Left ventricle myocardium inferior (tissue), 1 donor: Measurements from ENCODE around the gene EPHA2. TPM values are rescaled to one million over a fixed set of nuclear protein-coding genes. Genes with fewer than 3 reads are reported as not detected.

Experiments
- DNase-seq: peaks from one replicate; pipeline ENCODE4 v3.0.0-alpha.2; 2020
- H3K27ac ChIP-seq: fragments of 200-600 bp; replicated peaks from 2 replicates; pipeline ENCODE4 v1.8.0; 2021
- H3K27me3 ChIP-seq: fragments of 200-600 bp; 2 replicates; pipeline ENCODE4 v1.8.0; 2021; ENCODE audit warnings: low read depth
- H3K36me3 ChIP-seq: fragments of 200-600 bp; 2 replicates; pipeline ENCODE4 v1.8.0; 2021
- H3K4me1 ChIP-seq: fragments of 200-600 bp; 2 replicates; pipeline ENCODE4 v1.8.0; 2021
- H3K4me3 ChIP-seq: fragments of 200-600 bp; 2 replicates; pipeline ENCODE4 v1.8.0; 2021; ENCODE audit warnings: mild to moderate bottlenecking, moderate library complexity
- H3K9me3 ChIP-seq: fragments of 200-600 bp; replicated peaks from 2 replicates; pipeline ENCODE4 v1.8.0; 2021
- intact Hi-C: fragments of 100-400 bp; cut with micrococcal nuclease; formaldehyde crosslinking; loops from one replicate; pipeline ENCODE4 v1.11.0; 2022
- total RNA-seq: library from RNA; stranded (reverse); fragmentation: NEBNext Ultra II Directional; extraction: Animal tissue kit (Norgen Biotek cat#: 25700); gene quantifications from one replicate; pipeline ENCODE4 v1.2.1, GENCODE V29; 2021
- TF ChIP-seq, protein P1 (sequence below): fragments of 200-600 bp; IDR thresholded peaks from 2 replicates; pipeline ENCODE4 v1.8.0; 2021; ENCODE audit warnings: antibody characterized with exemption, mild to moderate bottlenecking, borderline replicate concordance
- donor health status: DM: no; HTN: yes; CAD: no; lungs with severe emphysema.

EPHA2 gene
- total RNA-seq, 1 donor from 2014 or later = 9.6 TPM

DNA sequence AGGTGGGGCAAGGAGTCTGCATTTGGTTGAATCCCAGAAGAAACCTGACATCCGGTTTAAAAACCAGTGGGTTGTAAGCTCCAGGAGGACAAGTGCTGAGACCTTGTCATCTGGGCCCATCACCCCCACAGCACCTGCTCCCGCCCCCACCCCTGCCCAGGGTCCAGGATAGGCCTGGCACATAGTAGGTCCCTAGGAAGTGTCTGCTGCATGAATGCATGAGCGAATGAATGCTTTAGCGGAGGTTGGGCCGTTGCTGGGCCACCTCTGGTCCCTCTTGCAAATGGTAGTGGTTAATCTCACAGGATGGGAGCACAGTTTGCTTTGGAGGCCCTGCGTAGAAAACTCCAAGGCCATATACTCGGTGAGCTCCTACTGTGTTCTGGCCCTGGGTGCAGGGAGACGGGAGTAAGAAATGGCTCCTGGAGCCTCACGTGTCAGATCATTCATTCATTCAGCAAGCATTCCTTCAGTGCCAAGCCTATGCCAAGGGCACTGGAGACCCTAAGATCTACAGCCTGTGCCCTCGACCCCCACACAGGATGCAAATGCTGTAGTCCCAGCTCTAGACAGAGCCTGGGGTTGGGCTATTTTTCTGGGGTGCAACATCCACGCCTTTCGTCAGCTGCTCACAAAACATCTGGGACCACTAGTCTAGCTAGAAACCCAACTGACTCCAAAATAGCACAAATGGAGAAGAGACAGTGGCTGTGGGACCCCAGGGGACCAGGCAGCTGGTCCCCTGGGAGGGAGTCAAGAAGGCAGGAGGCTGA, 28.9 kb downstream of the EPHA2 start:
- intact Hi-C loops = no loop called here
- TF ChIP-seq, protein P1, sequence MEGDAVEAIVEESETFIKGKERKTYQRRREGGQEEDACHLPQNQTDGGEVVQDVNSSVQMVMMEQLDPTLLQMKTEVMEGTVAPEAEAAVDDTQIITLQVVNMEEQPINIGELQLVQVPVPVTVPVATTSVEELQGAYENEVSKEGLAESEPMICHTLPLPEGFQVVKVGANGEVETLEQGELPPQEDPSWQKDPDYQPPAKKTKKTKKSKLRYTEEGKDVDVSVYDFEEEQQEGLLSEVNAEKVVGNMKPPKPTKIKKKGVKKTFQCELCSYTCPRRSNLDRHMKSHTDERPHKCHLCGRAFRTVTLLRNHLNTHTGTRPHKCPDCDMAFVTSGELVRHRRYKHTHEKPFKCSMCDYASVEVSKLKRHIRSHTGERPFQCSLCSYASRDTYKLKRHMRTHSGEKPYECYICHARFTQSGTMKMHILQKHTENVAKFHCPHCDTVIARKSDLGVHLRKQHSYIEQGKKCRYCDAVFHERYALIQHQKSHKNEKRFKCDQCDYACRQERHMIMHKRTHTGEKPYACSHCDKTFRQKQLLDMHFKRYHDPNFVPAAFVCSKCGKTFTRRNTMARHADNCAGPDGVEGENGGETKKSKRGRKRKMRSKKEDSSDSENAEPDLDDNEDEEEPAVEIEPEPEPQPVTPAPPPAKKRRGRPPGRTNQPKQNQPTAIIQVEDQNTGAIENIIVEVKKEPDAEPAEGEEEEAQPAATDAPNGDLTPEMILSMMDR = no peak
- peak overlapping the region; percentile 80 for H3K27ac ChIP-seq
- no peaks in the 10 kb centered on the region for H3K9me3 ChIP-seq
- no peaks in the 10 kb centered on the region for H3K27me3 ChIP-seq
- H3K4me3 ChIP-seq = no peak overlapping the region
- peaks cover 73% of the 10 kb centered on the region for H3K36me3 ChIP-seq
- peaks cover 65% of the 10 kb centered on the region for H3K4me1 ChIP-seq
- DNase-seq = peak; percentile 18

DNA sequence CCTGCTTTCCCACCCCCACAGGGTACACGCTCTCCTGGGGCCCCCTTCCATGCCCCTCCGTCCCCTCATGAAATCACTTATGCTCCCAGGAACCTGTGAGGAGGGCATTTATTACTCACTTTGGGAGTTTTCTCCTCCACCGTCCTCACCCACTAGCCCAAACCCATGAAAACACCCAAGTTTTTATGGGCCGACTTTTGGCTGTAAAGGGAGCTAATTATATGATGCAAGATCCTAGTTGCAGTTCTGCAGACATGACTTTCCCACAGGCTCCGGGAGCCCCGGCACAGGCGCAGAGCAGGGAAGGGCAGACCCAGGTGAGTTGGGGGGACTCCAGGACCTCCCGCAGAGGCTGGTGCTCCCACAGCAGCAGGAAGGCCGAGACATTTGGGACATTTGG, 29.7 kb downstream of the EPHA2 start:
- Histone ChIP-seq H3K27ac (peak overlapping the region; percentile 80), H3K4me1 (peaks cover 57% of the 10 kb centered on the region), H3K4me3 (no peak overlapping the region), H3K27me3 (no peaks in the 10 kb centered on the region), H3K9me3 (no peaks in the 10 kb centered on the region), H3K36me3 (peaks cover 65% of the 10 kb centered on the region)
- no peak for DNase-seq
- TF ChIP-seq, protein P1 = no peak
- intact Hi-C loops = no loop called here

DNA sequence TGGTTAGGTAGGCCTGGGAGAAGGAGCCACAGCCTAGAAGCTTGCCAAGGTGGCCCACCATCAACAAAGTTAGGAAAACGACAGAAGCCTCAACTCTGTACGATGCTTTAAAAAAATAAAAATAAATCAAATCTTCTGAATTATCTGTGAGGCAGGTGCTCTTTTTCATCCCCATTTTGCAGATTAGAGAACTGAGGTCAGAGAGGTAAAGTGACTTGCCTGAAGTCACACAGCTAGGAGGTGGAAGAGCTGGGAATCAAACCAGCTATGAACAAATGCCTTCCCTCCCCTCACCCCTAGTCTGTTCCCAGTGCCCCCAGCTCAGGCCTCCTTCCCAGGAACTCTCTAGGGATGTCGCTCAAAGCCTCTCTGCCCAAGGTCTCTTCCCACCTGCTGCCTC, 30.4 kb downstream of the EPHA2 start:
- intact Hi-C loops = no loop called here
- no peak overlapping the region for H3K4me3 ChIP-seq
- TF ChIP-seq, protein P1 = no peak
- peak overlapping the region; percentile 80 for H3K27ac ChIP-seq
- H3K36me3 ChIP-seq = peaks cover 58% of the 10 kb centered on the region
- peaks cover 51% of the 10 kb centered on the region for H3K4me1 ChIP-seq
- no peaks in the 10 kb centered on the region for H3K9me3 ChIP-seq
- DNase-seq = no peak
- H3K27me3 ChIP-seq = no peaks in the 10 kb centered on the region

DNA sequence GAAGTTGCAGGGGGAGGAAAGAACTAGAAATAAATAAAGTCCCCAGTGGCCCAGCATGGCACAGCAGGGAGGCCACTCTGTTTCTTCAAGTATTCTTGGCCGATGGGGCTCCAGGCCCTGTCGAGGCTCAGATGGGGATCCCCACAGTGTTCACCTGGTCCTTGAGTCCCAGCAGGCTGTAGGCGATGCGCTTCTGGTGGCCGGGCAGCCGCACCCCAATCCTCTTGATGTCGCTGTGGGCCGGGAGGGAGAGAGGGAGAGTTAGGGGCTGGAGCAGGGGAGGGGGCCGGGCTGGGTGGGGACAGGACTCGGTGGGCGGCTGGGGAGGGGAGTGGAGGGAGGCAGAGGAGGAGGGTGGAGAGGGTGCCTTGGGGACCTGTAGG, 30.8 kb downstream of the EPHA2 start:
- TF ChIP-seq, protein P1 = no peak
- peaks cover 46% of the 10 kb centered on the region for H3K4me1 ChIP-seq
- H3K36me3 ChIP-seq = peaks cover 56% of the 10 kb centered on the region
- no peak overlapping the region for H3K27ac ChIP-seq
- no peak for DNase-seq
- intact Hi-C loops = no loop called here
- no peaks in the 10 kb centered on the region for H3K9me3 ChIP-seq
- no peaks in the 10 kb centered on the region for H3K27me3 ChIP-seq
- H3K4me3 ChIP-seq = no peak overlapping the region

DNA sequence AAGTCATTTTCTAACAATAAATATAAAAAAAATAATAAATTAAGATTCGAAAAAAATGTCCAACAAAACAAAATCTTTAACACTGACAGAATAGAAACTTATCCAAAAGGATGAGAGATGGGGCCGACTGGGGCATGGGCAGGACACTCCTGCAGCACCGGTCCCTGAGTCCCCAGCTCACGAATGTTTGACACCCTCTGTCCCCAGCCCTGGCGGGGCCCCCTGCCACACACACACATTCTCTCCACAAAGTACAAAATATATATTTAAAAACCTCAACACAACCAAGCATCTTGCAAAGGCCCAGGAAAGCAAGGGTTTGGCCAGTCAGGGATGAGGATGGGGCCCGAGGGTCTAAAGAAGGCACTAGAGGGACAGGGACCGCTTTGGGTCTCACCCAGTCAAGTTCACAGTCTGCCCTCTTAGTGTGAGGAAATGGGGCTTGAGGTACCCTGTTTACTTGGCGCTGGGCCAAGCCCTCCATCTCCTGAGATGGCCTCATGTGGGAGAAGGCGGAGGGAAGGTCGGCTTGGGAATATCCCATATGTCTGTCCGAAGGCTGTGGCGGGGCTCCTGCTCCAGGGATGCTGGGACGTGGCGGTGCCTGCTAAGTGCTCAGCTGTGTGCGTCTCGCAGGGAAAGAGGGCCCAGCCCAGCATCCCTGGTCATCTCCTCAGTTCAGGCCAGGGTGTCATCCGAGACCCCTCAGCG, 31.3 kb downstream of the EPHA2 start:
- intact Hi-C loops = no loop called here
- Histone ChIP-seq H3K4me3 (no peak overlapping the region), H3K27me3 (no peaks in the 10 kb centered on the region), H3K9me3 (no peaks in the 10 kb centered on the region), H3K4me1 (peaks cover 41% of the 10 kb centered on the region), H3K36me3 (peaks cover 51% of the 10 kb centered on the region), H3K27ac (no peak overlapping the region)
- DNase-seq = no peak
- TF ChIP-seq, protein P1 = no peak
